Astrocyte (in vitro differentiated cells and primary cell): ENCODE data around the gene CNOT4.

ENCODE experiments used
- EZH2 ChIP-seq: IDR thresholded peaks from 2 replicates; pipeline ENCODE4 v1.6.1; 2012; ENCODE audit warnings: mild to moderate bottlenecking, low read length, inconsistent platforms; ENCODE audit not compliant: insufficient read depth
- TF ChIP-seq, protein P1 (sequence below): IDR thresholded peaks from 2 replicates; pipeline ENCODE4 v1.5.1; 2011; ENCODE audit warnings: low read depth, mild to moderate bottlenecking, inconsistent platforms, low read length, moderate library complexity; ENCODE audit not compliant: insufficient read depth

DNA sequence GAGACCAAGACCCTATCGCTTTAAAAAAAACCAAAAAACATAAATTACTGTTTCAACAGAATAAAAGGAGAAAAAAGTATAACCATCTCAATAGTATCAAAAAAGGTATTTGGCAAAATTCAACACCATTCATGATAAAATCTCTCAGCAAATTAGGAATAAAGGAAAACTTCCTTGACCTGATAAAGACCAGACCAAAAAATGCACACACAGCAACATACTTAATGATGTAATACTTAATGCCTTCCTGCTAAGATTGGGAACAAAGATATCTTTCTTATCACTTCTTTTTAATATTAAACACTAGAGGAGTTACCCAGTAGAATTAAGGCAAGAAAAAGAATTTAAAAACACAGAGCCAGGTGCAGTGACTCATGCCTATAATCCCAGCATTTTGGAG lies 79.3 kb downstream of the CNOT4 start:
- TF ChIP-seq, protein P1, sequence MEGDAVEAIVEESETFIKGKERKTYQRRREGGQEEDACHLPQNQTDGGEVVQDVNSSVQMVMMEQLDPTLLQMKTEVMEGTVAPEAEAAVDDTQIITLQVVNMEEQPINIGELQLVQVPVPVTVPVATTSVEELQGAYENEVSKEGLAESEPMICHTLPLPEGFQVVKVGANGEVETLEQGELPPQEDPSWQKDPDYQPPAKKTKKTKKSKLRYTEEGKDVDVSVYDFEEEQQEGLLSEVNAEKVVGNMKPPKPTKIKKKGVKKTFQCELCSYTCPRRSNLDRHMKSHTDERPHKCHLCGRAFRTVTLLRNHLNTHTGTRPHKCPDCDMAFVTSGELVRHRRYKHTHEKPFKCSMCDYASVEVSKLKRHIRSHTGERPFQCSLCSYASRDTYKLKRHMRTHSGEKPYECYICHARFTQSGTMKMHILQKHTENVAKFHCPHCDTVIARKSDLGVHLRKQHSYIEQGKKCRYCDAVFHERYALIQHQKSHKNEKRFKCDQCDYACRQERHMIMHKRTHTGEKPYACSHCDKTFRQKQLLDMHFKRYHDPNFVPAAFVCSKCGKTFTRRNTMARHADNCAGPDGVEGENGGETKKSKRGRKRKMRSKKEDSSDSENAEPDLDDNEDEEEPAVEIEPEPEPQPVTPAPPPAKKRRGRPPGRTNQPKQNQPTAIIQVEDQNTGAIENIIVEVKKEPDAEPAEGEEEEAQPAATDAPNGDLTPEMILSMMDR = no peak
- TF ChIP-seq EZH2 = no peak
